IPS-18c (cell line): ENCODE data around the gene PTK6.
"Not testable (repeated sequence)": the region's sequence is repeated elsewhere in the genome, so short reads cannot be mapped to it uniquely, and the experiment has no call there.

ENCODE experiments used
- H3K4me3 ChIP-seq: 2 replicates; pipeline ENCODE4 v1.7.0; 2013; ENCODE audit warnings: low read depth, mild to moderate bottlenecking, low read length, moderate library complexity; ENCODE audit not compliant: insufficient read depth
- H3K9me3 ChIP-seq: one replicate; pipeline ENCODE4 v1.6.1; 2013; ENCODE audit warnings: mild to moderate bottlenecking, low read length, moderate library complexity; ENCODE audit not compliant: control insufficient read depth, insufficient read depth

The PTK6 gene

GRCh38 chr20:63484651-63485403 is 52.3 kb downstream of the PTK6 start:
- H3K4me3 ChIP-seq = no peak overlapping the region

GRCh38 chr20:63484236-63484635 is 52.9 kb downstream of the PTK6 start:
- no peaks in the 10 kb centered on the region for H3K9me3 ChIP-seq
- no peak overlapping the region for H3K4me3 ChIP-seq

More at GRCh38 chr20:63484651-63485403, 52.3 kb downstream of the PTK6 start:
- H3K9me3 ChIP-seq = no peaks in the 10 kb centered on the region

- H3K9me3 ChIP-seq = no peaks in the 10 kb centered on the region
- H3K4me3 ChIP-seq = no peak overlapping the region
Observed at GRCh38 chr20:63483834-63484233, 53.3 kb downstream of the PTK6 start.

GRCh38 chr20:63482021-63482587 is 55.1 kb downstream of the PTK6 start:
- no peak overlapping the region for H3K4me3 ChIP-seq

GRCh38 chr20:63481503-63481902 is 55.7 kb downstream of the PTK6 start:
- H3K4me3 ChIP-seq = no peak overlapping the region
- no peaks in the 10 kb centered on the region for H3K9me3 ChIP-seq

More at GRCh38 chr20:63482021-63482587, 55.1 kb downstream of the PTK6 start:
- H3K9me3 ChIP-seq = no peaks in the 10 kb centered on the region

GRCh38 chr20:63479695-63480419 is 57.3 kb downstream of the PTK6 start:
- not testable (repeated sequence) for H3K9me3 ChIP-seq, H3K4me3 ChIP-seq

GRCh38 chr20:63478346-63479302 is 58.6 kb downstream of the PTK6 start:
- Histone ChIP-seq H3K4me3 (no peak overlapping the region), H3K9me3 (no peaks in the 10 kb centered on the region)
